NB4 (cell line): ENCODE data around the gene GPR107.

Experiments used
- CTCF ChIP-seq: IDR thresholded peaks from one replicate; pipeline ENCODE4 v1.5.1; 2012; ENCODE audit warnings: low read depth, low read length
- MAX ChIP-seq: IDR thresholded peaks from 2 replicates; pipeline ENCODE4 v1.6.1; 2011; ENCODE audit warnings: low read depth, low read length
- MYC ChIP-seq: IDR thresholded peaks from 2 replicates; pipeline ENCODE4 v1.6.1; 2011; ENCODE audit warnings: low read depth, low read length
- POLR2A ChIP-seq: IDR thresholded peaks from 2 replicates; pipeline ENCODE4 v1.6.1; 2011; ENCODE audit warnings: mild to moderate bottlenecking; ENCODE audit not compliant: insufficient read length; ENCODE audit errors: extremely low read depth

GRCh38 chr9:130107955-130108354 is 54.2 kb downstream of the GPR107 start:
- TF ChIP-seq MYC = no peak
- no peak for TF ChIP-seq CTCF
- no peak for TF ChIP-seq POLR2A
- TF ChIP-seq MAX = no peak
